Mesenteric fat pad (tissue), 1 donor: ENCODE measurements around the gene IFT81. TPM values are rescaled to one million over a fixed set of nuclear protein-coding genes. Genes with fewer than 3 reads are reported as not detected.
A peak's percentile ranks its signal among the peaks of the same experiment; 100 is the strongest.
"Not testable (repeated sequence)": the region's sequence is repeated elsewhere in the genome, so short reads cannot be mapped to it uniquely, and the experiment has no call there.

Experiments used
- DNase-seq: peaks from one replicate; pipeline ENCODE4 v3.0.0-alpha.2; 2020; ENCODE audit warnings: low spot score
- long read RNA-seq: library from polyadenylated mRNA; unstranded; transcript quantifications from one replicate; pipeline ENCODE4 v2.0.0, GENCODE V29; 2020
- total RNA-seq: library from RNA; stranded (reverse); fragmentation: NEBNext Ultra II Directional; extraction: Animal tissue kit (Norgen Biotek cat#: 25700); gene quantifications from one replicate; pipeline ENCODE4 v1.2.1, GENCODE V29; 2021
- donor health status: DM: yes; HTN: yes; CAD: no.

The IFT81 gene, protein sequence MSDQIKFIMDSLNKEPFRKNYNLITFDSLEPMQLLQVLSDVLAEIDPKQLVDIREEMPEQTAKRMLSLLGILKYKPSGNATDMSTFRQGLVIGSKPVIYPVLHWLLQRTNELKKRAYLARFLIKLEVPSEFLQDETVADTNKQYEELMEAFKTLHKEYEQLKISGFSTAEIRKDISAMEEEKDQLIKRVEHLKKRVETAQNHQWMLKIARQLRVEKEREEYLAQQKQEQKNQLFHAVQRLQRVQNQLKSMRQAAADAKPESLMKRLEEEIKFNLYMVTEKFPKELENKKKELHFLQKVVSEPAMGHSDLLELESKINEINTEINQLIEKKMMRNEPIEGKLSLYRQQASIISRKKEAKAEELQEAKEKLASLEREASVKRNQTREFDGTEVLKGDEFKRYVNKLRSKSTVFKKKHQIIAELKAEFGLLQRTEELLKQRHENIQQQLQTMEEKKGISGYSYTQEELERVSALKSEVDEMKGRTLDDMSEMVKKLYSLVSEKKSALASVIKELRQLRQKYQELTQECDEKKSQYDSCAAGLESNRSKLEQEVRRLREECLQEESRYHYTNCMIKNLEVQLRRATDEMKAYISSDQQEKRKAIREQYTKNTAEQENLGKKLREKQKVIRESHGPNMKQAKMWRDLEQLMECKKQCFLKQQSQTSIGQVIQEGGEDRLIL
- 5.4 TPM for total RNA-seq
- long read RNA-seq, partial matches to known transcripts: 5 of 13 reads
- long read RNA-seq, other reads (novel, unspliced or antisense): 8 of 13 reads

DNA sequence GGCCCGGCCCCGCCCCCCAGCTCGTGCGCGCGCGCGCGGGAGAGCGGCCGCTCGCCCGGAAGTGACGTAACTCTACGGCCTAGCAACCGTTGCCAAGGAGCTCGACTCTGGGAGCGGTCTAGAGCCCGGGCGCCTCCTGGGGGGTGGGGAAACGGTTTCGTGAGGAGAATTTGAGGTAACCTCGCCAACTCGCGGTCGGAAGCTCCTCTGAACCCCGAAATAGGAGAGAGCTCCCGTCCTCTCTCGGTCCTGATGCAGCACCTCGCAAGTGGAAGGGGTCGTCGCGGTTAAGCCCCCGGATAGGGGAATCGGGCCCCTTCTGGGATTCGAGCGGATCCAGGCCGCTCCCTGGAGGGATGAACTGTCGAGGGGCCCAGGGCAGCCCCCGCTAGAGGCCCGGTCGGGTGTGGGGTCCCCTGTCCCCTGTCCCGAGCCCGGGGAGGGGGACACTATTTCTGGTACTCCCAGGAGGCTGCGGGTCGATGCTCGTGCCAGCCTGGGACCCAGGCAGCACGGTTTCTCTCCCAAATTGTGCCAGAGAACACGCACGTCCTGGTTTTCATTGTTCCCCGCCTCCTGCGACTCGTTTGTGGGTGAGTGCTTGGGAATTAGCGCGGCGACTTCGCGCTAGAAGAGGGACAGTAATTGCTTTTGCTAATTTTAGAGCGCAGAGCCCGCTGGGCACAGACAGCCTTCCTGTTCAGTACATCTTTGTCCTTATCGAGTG, at the start of gene IFT81:
IFT81 (plus strand) TSS at position 89 of the 727 bp plus-strand sequence. CDS start 3,024 bp downstream, outside the sequence.
- peak; percentile 99 for DNase-seq

DNA sequence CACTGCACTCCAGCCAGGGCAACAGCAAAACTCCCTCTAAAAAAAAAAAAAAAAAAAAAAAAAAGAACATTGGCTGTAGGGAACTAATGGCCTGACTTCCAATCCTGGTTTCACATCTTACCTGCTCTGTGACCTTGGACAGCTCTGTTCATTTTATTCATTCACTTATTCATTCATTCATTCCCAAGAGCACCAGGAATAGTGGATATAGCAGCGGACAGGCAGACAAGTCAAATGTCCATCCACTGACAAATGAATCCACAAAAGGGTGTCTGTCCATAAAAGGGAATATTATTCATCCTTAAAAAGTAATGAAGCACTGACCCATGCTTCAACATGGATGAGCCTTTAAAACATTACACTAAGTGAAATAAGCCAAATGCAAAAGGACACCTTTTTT, 48.3 kb upstream of the IFT81 start:
- DNase-seq: no peak

GRCh38 chr12:110077800-110078199, 46.4 kb upstream of the IFT81 start:
- DNase-seq: no peak

- DNase-seq: no peak
Measured at GRCh38 chr12:110079477-110080400, 44.4 kb upstream of the IFT81 start.

GRCh38 chr12:110080410-110080809, 43.7 kb upstream of the IFT81 start:
- DNase-seq: no peak

- DNase-seq: no peak
Measured at GRCh38 chr12:110084314-110085015, 39.7 kb upstream of the IFT81 start.

- DNase-seq: not testable (repeated sequence)
Measured at GRCh38 chr12:110088216-110088615, 35.9 kb upstream of the IFT81 start.

DNA sequence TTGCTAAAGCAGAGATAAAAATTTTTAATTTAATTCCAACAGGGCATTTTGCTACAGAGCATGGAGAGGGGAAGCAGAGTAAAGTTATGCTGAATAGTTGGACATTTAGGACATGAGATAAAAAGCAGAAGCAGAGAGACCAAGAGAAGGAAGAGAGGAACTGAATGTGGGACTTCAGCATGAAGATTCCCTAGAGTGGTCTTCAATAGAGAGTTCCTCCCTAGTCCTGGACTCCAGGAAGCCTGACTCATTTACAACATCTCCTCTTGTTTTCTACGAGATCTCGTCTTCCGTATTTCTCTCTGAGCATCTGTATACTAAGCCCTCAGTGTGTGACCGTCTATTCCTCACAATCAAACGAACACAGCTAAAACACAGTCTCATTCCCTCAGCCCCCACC, 35.2 kb upstream of the IFT81 start:
- no peak for DNase-seq

- DNase-seq: no peak
Measured at GRCh38 chr12:110090266-110091135, 33.7 kb upstream of the IFT81 start.

GRCh38 chr12:110091136-110091711, 32.9 kb upstream of the IFT81 start:
- no peak for DNase-seq

- DNase-seq: no peak
Measured at GRCh38 chr12:110093631-110094311, 30.4 kb upstream of the IFT81 start.

GRCh38 chr12:110100315-110100970, 23.7 kb upstream of the IFT81 start:
- DNase-seq: no peak

DNA sequence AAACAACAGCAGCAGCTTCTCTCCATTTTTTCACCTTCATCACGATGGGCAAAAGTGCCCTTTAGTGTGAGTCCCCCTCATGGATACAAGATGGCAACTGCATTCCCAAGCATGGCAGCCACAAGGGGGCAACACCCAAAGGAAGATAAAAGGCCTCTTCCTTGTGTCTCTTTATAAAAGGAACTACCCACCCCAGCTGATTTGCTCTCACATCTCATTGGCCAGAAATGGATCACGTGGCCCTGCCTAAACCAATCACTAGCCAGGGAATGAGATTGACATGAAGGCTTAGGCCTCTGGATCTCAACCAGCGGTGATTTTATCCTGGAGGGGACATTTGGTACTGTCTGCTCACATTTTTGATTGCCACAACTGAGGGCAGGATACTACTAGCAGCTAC, 21.9 kb upstream of the IFT81 start:
- DNase-seq: no peak

GRCh38 chr12:110104188-110105094, 19.7 kb upstream of the IFT81 start:
- peak; percentile 59 for DNase-seq

- no peak for DNase-seq
Measured at GRCh38 chr12:110105159-110105558, 19.0 kb upstream of the IFT81 start.

GRCh38 chr12:110105986-110106385, 18.2 kb upstream of the IFT81 start:
- no peak for DNase-seq
